KBM-7 (cell line): ENCODE data around the gene EXTL1.
A peak's percentile ranks its signal among the peaks of the same experiment; 100 is the strongest.
"Not testable (repeated sequence)": the region's sequence is repeated elsewhere in the genome, so short reads cannot be mapped to it uniquely, and the experiment has no call there.

Experiments
- DNase-seq: peaks from one replicate; pipeline ENCODE4 v3.0.0-alpha.2; 2015
- in situ Hi-C: fragments of 300-500 bp; cut with MboI; formaldehyde crosslinking; loops from 2 replicates; pipeline ENCODE4 v1.14.3; 2020; ENCODE audit warnings: low sequenced_read_pairs, low pct_unique_long_range_greater_than_20kb, mixed read lengths

The EXTL1 gene, protein sequence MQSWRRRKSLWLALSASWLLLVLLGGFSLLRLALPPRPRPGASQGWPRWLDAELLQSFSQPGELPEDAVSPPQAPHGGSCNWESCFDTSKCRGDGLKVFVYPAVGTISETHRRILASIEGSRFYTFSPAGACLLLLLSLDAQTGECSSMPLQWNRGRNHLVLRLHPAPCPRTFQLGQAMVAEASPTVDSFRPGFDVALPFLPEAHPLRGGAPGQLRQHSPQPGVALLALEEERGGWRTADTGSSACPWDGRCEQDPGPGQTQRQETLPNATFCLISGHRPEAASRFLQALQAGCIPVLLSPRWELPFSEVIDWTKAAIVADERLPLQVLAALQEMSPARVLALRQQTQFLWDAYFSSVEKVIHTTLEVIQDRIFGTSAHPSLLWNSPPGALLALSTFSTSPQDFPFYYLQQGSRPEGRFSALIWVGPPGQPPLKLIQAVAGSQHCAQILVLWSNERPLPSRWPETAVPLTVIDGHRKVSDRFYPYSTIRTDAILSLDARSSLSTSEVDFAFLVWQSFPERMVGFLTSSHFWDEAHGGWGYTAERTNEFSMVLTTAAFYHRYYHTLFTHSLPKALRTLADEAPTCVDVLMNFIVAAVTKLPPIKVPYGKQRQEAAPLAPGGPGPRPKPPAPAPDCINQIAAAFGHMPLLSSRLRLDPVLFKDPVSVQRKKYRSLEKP

DNA sequence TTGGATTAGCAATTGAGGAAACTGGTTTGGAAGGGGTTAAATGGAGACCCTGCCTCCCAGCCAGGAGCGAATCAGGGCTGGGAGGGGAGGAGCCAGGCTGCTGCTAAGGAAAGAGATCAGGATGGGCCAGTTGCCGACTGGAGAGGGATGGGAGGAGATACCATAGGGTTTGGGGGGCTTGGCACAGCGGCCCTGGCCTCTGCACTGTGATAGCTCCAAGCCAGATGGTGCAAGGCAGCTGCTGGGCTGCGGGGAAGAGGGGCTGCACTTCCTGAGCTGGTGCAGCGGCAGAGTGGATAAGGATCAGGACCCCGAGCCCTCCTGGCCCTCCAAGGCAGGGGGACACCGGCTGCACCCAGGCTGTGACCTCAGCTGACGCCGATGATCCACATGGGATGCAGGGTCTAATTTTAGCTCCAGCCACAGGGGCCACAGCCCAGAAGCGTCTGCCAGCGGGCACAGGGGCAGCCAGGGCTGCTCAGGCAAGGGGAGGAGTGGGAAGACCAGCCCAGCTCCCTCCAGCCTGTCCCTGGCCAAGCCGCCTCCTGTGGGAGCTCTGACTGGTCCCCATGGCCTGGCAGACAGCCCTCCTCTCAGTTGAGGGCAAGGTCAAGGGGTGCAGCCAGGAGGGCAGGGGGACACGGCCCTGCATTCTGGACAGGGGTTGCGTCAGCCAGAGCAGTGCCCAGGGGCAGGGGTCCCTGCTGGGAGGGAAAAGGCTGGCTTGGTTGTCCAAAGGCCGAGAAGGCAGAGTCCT is at the start of gene EXTL1:
TSS of gene EXTL1 (plus strand) at position 129 of the 757 bp plus-strand sequence. CDS start 872 bp downstream, outside the sequence.
- DNase-seq = no peak
- in situ Hi-C loops = no loop called here

- in situ Hi-C loops = no loop called here
These were observed 49.8 kb upstream of the EXTL1 start for GRCh38 chr1:25971811-25972180.

DNA sequence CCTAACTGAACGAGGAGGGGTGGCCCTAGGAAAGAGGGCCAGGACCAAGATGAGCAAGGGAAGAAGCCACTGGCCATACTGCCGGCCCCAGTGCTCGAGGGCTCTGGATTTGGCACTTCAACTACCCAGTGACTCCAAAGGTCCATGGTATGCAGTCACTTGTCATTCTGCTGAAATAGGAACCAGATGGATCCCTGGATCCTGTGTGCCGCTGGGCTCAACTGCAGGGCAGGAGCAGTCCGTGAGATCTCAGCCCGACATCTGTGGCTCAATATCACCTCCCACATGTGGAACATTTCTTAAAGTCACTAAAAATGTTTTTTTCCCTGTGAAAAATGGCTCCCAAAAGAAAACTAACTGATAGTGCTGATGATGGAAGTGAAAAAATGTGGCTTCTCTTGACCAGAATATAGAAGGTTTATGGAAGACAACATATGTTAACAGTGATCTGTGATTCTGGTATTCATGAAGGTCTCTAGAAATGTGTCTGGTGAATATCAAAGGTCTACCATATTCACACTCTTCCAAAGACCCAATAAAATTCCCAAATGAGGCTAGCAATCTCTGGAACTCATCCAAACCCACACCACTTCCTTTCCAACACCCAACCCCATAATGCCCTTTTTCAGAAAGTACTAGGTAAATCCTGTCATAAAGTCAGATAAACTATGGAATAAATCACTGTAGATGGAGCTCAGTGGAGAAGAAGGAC is 47.8 kb upstream of the EXTL1 start:
- in situ Hi-C loops = no loop called here
- DNase-seq = no peak

More at GRCh38 chr1:25971811-25972180, 49.8 kb upstream of the EXTL1 start:
- DNase-seq = no peak

DNA sequence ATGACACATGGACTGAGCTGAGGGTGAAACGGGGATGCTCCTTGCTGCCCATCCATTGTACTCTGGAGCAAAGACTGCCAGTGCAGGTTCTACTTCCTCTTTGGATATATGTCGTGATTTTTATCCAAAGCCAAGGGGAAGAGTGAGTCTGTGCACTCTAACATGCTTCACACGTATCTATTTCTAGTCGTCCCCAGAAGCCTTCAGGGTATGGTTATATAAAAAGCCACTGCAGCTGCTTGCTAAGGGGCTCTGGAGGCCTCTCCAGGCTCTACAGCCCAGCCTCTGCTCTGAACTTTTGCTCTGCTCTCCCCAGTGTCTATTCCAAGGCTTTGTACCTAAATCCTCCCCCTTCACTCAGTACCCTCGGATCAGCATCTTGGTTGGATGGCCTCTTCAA is 43.8 kb upstream of the EXTL1 start:
- in situ Hi-C loops = no loop called here
- DNase-seq = no peak

DNA sequence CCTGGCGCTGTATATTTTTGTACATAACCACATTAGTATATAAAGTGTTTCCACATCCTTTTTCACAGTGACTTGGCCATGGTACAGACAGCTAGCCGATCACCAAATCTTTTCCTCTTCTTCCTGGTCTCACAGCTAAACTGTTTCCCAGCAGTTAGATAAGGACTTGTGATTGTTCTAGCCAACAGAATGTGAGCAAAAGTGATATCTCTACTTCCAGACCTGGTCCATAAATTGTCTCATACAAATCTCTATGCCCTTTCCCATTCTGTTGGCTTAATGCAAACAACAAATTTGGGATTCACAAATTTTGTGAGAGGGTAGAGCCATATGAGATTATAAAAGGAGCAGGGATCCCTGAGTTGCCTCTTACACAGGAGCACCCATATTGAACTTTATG is 43.2 kb upstream of the EXTL1 start:
- no peak for DNase-seq
- in situ Hi-C loops = no loop called here

- in situ Hi-C loops = no loop called here
These were observed 42.4 kb upstream of the EXTL1 start for GRCh38 chr1:25979210-25979609.

DNA sequence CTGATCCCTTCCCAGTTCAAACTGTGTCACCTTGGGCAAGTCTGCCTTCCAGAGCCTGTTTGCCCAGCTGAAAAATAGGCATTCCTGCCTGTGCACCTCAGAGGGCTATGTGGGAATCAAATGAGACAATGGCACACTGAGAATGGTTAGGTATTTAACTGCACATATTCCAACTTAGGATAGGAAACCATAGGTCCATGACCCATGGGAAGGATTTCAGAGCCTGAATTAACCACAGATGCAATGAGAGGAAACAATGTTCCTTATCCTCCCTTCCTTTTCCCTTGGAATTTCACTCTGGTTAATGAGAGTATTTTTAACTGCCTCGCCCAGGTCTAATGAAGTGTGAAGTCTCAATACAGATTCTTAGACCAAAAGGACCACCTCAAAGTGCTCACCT is 36.4 kb upstream of the EXTL1 start:
- in situ Hi-C loops = no loop called here
- DNase-seq = no peak

More at GRCh38 chr1:25979210-25979609, 42.4 kb upstream of the EXTL1 start:
- no peak for DNase-seq

DNA sequence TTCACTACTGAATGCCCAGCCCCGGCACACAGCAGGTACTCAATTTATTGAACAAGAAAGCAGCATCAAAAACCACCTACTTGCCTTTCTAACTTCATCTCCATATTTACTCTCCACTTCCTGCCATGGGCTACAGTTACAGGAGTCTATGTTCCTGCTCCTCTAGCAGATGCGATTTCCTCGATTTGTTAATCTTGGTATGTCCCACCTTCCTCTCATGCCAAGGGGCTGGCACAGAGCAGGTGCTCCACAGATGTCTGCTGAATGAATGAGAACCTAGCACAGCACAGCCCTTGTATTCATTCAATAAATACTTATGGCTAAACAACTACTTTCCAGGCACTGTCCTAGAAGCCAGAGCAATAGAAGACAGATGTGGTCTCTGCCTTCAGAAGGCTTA is 35.9 kb upstream of the EXTL1 start:
- DNase-seq = no peak
- in situ Hi-C loops = no loop called here

DNA sequence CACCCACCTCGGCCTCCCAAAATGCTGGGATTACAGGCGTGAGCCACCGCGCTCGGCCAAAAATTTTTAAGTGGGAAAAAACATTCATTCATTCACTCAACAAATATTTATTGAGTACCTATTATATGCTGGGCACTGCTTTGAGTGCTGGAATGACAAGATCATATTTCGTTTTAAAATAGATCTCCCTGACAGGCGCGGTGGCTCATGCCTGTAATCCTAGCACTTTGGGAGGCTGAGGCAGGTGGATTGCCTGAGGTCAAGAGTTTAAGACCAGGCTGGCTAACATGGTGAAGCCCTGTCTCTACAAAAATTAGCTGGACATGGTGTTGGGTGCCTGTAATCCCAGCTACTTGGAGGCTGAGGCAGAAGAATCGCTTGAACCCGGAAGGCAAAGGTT is 34.8 kb upstream of the EXTL1 start:
- DNase-seq, in situ Hi-C loops: not testable (repeated sequence)

DNA sequence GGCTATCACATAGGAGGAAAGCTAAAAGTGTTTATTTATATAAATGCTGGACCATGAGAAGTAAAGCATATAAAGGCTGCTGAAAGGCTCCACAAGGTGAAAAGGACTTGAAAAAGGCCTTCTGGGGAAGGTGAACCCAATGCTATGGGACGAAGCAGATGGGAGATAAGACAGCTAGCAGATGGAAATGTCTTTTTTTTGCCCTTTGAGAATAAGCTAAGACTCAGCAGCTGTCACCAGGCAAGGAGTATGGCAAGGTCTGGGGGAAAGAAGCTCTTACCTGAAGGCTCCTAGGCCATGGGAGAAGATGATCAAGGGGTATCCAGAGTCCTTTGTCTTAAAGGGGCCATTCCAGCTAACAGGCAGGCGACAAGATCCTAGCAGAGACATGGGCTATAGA is 33.6 kb upstream of the EXTL1 start:
- in situ Hi-C loops = no loop called here
- DNase-seq = no peak

DNA sequence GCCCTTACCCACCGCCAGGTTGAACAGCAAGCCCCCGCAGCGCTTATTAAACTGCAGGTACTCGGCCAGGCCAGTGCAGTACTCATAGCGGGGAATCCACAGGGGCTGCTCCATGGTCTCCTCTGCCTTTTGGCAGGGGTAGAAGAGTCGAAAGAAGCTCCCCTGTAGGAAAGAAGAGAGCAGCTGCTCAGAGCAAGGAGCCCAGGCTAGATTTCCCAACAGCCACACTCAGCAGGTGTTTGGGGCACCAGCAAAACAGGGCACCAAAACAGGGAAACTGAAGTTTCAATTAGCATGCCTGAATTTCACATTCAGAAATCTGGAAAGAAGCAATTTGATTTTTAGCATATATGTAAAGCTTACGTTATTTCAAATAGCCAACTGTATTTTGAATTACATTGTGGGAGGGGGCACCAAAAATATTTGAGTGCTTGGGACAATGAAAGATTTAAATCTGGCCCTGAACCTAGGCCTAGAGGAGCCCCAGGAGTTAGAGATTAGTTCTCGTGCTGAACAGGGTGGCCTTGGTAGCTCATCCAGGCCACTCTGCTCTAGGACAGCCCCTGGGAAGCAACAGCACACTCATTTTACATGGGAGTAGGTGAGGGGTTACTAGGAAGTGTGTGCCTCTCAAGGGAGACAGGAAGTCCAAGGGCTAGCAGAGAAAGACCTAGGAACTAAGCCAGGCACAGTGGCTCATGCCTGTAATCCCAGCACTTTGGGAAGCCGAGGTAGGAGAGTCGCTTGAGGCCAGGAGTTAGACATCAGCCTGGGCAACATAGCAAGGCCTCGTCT is 31.9 kb upstream of the EXTL1 start:
- DNase-seq = no peak
- in situ Hi-C loops = loop anchor here (10.0 kb wide), 1 partner anchor 95 kb away; no protein-coding TSS in a partner anchor

GRCh38 chr1:25990251-25990650 is 31.3 kb upstream of the EXTL1 start:
- in situ Hi-C loops = loop anchor here (10.0 kb wide), 1 partner anchor 95 kb away; no protein-coding TSS in a partner anchor
- DNase-seq = no peak

GRCh38 chr1:25990702-25991395 is 30.7 kb upstream of the EXTL1 start:
- DNase-seq = peak; percentile 77
- in situ Hi-C loops = loop anchor here (10.0 kb wide), 1 partner anchor 96 kb away; no protein-coding TSS in a partner anchor

DNA sequence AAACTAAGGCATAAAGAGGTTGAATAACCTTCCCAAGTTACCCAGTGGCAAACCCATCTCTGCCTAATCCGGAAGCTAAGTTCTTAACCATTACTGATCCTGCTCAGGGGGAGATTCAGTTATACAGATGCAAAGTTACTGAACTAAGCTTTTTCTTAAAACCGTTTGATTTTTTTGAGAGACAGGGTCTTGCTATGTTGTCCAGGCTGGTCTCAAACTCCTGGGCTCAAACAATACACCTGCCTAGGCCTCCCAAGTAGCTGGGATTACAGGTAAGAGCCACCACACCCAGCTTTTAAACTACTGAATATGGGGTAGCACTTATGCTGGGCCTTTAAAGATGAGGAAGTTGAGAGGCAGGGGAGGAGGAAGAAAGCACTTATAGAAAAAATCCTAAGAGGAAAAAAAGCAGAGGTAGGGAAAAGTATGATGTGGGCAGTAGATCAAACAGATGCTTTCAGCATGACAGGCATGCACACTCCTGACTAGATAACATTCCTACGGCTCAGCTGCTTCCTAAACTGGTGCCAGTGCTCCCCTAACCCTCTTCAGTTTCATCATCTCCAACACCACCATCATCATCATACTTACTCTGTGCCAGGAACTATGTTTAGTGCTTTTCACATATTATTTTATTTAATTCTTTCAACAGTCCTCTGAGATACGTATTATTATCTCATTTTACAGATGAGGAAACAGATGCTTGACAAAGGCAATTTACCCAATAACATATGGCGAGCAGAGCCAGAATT is 29.5 kb upstream of the EXTL1 start:
- DNase-seq = peak; percentile 45
- in situ Hi-C loops = loop anchor here (10.0 kb wide), 1 partner anchor 97 kb away; no protein-coding TSS in a partner anchor

DNA sequence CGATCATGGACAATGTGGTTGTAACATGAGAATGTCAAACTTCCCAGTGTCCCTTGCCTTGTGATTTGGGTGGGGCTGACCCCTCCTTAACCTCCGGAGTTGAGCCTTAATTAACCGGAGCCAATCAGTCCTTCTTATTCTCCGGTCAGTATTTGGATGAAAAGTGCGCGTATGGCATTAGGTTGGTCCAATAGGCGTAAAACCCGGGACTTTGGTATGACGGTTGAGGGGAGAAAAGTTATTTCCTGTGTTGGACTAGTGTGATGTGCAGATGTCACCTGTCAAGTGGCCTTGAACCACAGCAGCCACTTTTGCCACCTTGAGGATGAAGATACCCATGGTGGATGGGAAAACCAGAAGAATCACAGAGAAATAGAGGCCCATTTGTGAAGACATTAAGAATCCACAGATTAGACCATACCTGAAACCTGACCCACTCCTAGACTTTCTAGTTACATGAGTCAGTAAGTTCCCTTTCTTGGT is 28.8 kb upstream of the EXTL1 start:
- no peak for DNase-seq
- in situ Hi-C loops = loop anchor here (10.0 kb wide), 1 partner anchor 98 kb away; no protein-coding TSS in a partner anchor

DNA sequence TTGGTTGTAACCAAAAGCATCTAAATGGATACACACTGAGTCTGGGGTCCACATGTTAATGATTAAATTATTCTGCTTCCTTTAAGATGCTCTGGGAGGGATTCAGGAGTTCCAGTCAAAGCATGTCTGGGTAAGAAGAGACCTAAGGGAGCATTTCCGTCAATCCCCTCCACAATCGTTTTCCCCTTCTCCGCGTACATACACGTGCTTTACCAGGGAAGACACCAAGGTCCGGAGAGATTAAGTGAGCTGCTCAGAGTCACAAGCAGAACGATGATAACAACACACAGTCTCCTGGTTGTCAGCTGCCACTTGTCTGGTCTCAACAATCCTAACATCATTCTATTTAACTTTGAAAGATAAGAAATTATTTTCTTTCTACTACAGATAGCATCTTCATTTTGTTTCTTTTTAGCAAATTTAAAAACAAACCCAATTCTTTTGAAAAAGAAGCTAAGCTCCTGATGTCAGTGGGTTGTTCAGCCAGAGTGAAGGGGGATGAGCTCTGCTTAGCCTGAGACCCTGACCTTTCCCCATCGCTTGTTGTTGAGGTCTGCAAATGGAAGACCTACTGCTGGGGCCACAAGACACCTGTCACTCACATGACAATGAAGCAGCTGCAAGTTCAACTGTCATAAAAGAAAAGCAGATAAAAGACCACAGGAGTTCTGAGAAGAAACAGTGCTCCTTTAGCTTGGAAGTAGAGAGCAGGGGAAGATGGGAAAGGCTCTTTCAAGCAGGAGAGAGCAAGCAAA is 28.2 kb upstream of the EXTL1 start:
- in situ Hi-C loops = loop anchor here (10.0 kb wide), 1 partner anchor 99 kb away; no protein-coding TSS in a partner anchor
- no peak for DNase-seq
